Fibroblast of skin of right quadriceps (primary cell): ENCODE results near the gene FAM13A.
"Not testable (repeated sequence)": the region's sequence is repeated elsewhere in the genome, so short reads cannot be mapped to it uniquely, and the experiment has no call there.

ENCODE experiments used
- DNase-seq: peaks from one replicate; pipeline ENCODE4 v3.0.0-alpha.2; 2013

The FAM13A gene

DNA sequence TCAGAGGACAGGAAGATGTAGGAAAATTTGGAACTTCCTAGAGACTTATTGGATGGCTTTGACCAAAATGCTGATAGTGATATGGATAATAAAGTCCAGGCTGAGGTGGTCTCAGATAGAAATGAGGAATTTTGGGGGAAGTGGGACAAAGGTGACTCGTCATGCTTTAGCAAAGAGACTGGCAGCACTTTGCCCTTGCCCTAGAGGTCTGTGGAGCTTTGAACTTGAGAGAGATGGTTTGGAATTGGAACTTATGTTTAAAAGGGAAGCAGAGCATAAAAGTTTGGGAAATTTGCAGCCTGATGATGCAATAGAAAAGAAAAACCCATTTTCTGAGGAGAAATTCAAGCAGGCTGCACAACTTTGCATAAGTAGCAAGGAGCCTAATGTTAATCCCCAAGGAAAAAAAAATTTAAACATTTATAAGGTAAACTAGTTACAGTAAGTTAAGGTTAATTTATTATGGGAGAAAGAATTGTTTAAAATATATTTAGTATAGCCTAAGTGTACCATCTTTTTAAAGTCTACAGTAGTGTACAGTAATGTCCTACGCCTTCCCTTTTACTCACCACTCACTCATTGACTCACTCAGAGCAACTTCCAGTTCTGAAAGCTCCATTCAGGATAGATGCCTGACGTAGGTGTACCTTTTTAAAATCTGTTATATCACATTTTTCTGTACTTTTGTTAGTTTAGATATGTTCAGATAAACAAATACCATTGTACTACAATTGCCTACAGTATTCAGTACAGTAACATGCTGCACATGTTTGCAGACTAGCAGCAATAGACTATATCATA lies 101.2 kb downstream of the FAM13A start:
- no peak for DNase-seq

DNA sequence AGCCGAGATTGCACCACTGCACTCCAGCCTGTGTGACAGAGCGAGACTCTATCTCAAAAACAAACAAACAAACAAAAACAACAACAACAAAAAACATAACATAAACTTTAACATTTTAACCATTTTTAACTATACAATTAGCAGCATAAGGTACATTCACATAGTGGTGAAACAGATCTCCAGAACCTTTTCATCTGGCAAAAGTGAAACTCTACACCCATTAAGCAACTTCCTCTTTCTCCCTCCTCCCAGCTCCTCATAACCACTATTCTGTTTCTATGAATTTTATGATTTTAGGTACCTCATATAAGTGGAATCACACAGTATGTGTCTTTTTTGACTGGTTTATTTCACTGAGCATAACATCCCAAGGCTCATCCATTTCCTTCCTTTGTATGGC lies 103.6 kb downstream of the FAM13A start:
- no peak for DNase-seq

DNA sequence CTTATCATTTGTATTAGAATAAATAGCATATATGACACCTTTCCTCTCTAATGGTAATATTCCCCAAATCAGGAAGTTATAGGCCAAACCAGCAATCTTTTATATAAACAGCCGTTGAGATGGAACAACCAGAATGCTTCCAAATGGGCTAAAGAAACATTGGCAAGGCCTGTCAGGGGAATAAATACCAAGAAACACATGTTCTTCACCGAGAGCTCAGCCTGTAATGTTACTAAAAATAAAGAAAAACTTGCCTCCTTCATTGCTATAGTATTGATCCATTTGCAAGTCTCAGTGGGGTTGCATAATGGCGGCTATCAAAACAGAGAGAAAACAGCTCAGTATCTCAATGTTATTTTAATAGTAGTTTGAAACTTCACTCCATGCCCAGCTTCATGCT lies 104.9 kb downstream of the FAM13A start:
- DNase-seq: no peak

DNA sequence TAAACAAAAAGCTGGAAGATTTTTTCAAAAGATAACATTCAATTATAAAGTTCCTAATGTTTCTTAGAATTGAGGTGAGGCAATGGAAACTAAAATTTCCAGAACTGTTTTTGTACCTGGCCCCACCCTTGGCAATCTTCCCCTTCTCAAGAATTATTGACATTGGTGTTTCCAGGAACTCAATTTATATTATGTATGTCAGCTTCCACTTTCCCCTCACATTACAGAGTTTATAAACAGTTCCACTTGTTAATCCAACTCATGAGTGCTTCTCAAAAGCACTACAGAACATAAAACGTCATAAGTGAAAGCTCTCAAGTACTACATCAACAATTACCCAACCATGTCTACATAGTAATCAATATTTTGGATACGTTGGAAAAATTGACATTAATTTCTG lies 107.4 kb downstream of the FAM13A start:
- no peak for DNase-seq

DNA sequence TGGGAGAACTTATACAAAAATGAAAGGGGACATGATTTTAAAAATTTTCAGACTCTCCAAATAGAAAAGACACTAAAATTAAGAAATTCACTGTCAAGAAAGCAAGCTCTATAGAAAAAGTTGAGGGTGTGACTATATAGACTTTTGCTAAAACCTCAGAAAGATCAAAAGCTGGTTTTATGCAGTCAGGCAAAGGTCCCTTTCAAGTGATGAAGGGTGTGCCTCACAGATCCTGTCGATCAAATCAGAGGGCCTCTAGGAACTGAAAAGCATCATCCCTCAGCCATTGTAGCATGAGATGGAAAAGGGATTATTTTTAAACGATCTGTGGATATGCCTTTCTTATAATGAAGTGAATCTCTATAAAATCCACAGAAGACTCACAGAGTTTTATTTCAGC lies 116.5 kb downstream of the FAM13A start:
- DNase-seq: no peak

DNA sequence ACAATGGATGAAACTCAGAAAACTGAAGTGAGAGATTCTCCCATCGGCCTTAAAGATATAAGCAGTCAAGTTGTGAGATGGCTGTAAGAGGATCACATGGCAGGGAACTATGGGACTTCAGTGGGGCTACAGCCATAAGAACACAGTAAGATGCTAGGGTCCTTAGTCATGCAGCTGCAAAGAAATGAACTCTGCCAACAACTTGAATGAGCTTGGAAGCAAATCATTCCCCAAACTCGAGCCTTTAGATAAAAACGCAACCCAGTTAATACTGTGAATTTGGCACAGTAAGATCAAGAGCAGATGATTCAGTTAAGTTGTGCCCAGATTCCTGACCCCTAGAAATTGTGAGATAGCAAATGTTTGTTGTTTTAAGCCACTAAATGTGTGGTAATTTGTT lies 117.3 kb downstream of the FAM13A start:
- peak; percentile 31 for DNase-seq

DNA sequence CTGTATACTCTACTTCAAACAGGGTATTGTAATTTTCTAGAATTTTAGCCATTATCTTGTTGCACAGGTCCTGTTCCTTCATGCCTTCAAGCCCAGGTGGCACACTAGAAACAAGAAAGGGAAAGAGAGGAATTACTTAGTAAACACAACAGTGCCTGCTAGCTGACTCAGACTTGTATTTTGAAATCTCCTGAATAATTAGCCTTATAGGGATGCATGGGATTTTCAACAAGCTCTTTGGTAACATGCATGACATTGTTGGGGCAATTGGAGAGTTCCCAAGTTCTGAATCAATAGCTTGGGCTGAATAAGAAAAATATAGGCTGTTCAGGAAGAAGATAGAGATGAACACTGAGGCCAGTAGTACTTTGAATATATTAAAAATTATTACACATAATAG lies 118.8 kb downstream of the FAM13A start:
- DNase-seq: peak; percentile 91

DNA sequence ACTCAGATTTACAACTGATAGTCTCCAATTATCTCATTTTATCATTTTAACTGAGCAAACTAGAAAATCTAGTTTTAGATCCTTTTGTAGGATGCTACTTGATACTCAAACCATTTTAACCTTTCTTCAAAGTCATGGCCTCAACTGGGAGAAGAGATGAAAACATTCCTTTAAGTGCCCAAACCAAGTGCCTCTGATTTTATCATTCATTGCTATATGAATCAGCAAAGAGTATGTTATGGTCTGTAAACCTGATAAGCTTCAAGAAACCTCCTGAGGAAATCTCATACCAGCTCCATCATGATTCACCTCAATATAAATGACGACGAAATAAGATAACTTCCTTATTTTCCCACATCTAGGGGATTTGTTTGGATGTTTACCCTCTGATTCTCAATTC lies 119.9 kb downstream of the FAM13A start:
- DNase-seq: peak; percentile 26

DNA sequence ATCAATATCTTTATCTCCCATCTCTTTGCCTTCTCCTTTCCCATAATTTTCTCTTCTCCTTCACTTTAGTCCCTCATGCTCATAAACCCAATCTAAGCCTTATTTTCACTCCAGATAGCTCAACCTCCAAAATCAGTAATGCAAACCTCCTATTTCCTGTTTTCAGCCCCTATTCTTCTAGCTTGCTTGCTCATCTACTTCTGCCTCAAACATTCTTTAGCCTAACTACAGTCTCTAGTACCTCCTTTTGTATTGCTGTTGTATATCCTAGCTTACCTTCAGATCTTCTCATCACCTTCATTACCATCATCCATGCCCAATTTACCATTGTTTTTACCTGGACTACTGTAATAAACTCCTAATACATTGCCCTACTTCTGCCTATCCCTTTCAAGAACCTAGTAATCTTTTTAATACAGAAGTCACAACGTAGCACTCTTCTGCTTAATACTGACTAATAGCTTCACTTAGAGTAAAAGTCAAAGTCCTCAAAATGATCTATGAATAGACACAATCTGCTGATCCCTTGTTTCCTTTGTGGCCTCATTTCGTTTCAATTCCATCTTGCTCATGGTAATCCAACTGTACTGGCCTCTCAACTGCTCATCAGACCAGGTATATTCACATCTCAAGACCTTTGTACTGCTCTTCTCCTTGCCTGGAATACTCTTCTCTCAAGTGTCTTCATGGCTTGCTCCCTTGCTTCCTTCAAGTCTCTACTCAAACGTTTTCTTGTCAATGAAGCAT lies 123.4 kb downstream of the FAM13A start:
- no peak for DNase-seq

DNA sequence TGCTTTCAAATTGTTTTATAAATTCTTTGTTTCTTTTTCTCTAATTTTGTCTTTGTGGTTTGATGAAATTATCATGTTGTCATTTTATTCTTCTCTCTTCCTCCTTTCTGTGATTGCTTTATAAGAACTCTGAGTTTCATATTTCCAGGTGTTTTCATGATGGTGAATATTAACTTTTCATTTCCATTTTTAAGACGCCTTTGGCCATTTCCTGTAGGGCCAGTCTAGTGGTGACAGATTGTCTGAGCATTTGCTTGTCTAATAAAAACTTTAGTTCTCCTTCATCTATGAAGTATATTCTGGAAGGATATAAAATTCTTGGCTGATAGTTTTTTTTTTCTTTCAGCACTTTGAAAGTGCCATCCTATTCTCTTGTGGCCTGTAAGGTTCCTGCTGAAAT lies 128.1 kb downstream of the FAM13A start:
- no peak for DNase-seq

DNA sequence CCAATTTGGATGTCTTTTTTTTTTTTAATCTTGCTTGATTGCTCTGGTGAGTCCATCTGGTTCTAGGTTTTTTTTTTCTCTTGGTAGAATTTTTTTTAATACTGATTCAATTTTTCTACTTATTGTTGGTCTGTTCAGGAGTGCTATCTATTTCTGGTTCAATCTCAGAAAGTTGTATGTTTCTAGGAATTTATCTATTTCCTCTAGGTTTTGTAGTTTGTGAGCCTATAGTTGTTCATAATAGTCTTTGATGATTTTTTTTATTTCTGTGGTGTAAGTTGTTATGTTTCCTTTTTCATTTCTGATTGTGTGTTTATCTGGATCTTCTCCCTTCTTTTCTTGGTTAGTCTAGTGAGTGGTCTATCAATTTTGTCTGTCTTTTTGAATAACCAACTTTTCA lies 129.6 kb downstream of the FAM13A start:
- DNase-seq: no peak

DNA sequence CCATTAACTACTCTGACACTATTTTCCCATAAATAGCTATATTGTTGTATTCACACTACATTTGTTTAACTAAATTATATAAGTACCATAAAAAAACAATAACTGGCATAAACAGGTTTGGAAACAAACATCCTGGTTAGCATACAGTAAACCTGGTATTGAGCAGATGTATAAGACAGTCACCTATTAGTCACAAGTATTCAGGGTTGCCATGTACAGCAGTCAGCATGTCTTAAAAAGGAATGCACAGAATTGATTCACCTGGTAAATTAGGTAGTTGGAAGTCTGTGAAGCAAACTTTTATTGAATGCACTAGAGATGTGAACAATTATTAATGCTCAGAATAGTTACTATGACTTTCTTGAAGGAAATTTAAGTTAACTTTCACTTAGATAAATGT lies 137.9 kb downstream of the FAM13A start:
- DNase-seq: no peak

DNA sequence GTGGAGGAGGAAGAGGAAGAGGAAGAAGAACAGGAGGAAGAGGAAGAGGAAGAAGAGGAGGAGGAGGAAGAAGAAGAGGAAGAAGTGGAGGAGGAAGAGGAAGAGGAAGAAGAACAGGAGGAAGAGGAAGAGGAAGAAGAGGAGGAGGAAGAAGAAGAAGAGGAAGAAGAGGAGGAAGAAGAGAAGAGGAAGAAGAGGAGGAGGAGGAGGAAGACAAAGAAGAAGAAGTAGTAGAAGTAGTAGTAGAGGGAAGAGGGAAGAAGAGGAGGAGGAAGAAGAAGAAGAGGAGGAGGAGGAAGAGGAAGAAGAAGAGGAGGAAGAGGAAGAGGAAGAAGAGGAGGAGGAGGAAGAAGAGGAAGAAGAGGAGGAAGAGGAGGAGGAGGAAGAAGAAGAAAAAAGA lies 143.8 kb downstream of the FAM13A start:
- DNase-seq: not testable (repeated sequence)

DNA sequence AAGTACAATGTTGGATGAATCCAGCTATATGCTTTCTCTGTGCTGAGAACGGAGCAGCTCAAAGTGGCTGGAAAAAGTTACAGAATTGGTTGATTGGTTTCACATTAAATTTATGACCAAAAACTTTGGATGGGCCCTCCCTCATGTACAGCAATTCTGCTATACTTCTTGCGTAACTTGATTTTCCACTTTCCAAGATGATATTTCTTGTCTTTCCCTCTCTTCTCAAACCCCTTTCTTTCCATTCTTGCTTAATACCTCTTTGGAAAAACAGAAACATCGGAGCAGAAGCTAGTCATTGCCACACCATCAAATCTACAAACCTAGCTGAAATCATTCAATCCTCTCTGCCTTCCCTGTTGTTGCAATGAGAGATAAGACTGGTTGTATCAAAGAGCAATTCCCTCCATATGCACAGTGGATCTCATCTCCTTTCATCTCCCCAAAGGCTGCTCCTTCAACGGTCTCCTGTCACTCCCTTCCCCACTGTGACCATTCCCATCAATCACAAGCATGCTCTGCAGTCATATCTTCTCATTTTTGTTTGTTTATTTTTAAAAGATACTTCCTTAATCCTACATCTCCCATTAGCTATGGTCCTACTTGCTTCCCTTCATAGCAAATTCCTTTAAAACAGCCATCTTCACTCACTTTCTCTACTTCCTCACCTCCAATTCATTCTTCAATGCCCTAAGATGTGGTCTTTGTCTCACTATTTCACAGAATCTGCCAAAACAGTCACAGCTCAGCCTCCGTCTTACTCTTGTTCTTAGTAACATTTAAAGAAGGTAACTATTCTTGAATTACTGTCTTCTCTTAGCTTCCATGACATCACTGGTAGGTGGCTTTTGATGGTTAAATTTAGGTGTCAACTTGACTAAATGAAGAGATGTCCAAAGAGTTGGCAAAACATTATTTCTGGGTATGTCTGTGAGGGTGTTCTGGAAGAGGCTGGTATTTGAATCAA lies 145.5 kb downstream of the FAM13A start:
- no peak for DNase-seq

DNA sequence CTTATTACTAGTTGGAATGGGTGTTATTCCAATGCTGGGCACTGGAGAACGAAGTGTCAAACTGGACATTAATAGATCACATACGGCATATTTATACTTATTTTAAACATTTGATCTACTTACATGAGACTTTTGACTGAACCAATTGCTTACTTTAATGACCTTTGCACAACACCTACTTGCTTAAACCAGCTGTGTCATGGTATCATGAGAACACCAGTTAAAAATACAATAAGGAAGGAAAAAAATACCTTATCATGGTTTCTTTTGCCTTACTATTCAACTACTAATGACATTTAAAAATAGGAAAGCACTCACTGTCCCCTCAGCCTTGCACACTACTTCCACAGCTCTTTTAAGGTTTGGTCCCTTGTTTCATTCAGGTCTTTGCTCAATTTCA lies 146.9 kb downstream of the FAM13A start:
- DNase-seq: no peak

DNA sequence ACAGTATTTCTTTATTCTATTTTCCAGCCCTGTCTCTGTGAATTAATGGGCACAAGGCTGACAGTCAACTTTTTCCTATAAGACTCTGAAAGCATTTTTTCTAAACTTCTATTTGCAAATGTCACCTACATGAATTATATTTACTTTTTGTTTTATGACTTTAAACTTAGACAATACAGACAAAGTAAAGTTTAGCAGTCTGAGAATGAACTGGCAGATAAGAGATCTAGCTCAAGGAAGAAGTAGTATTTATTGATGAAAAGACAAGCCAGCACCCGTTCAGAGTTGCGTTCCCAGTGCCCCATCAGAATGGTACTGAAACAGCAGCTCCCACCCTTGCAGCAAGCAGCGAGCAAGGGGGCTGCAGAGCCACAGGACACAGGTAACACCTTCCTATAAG lies 148.5 kb downstream of the FAM13A start:
- no peak for DNase-seq

DNA sequence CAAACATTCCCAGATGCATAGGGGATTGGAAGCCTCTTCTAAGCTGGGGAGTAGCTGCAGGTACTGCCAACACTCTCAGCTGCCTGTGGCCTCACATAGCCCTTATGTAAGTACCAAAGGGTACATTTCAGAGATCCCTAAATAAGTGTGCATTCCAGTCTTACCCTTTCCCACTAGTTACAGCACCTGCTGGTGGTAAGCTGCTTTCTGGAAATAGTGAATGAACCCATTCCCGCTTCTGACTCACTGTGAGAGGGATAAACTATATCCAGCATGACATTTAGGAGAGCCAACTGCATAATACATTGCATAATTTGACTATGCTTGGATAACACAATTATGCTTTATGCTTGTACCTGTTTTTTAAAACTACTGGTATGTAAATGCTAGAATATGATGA lies 149.0 kb downstream of the FAM13A start:
- DNase-seq: no peak

DNA sequence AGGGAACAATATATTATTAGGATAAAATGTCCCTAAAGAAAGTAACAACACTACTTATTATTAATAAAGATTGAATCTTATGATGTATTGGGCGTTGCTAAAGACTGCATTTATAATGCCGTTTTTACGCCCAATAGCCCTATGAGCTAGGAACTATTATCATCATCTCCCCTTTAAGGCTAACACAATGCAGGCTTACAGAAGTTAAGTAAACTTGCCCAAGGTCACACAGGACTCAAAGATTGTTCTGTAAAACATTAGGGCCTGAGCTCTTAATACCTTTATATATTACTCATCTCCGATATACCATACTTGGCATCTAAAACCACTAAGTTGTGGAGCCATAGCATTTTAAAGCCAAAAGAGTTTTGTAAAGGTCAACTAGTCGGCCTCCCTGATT lies 149.5 kb downstream of the FAM13A start:
- DNase-seq: no peak

DNA sequence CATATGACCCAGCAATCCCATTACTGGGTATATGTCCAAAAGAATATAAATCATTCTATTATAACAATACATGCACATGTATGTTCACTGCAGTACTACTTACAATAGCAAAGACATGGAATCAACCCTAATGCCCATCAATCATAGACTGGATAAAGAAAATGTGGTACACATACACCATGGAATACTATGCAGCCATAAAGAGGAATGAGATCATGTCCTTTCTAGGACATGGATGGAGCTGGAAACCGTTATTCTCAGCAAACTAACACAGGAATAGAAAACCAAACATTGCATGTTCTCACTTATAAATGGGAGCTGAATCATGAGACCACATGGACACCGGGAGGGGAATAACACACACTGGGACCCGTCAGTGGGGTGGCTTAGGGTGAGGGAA lies 152.7 kb downstream of the FAM13A start:
- not testable (repeated sequence) for DNase-seq

DNA sequence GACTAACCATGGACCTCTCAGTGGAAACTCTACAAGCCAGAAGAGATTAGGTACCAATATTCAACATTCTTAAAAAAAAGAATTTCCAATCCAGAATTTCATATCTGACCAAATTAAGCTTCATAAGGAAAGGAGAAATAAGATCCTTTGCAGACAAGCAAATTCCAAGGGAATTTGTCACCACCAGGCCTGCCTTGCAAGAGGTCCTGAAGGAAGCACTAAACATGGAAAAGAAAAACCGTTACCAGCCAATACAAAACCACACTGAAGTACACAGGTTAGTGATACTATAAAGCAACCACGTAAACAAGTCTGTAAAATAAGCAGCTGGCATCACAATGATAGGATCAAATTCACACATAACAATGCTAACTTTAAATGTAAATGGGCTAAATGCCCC lies 156.6 kb downstream of the FAM13A start:
- DNase-seq: peak; percentile 63

DNA sequence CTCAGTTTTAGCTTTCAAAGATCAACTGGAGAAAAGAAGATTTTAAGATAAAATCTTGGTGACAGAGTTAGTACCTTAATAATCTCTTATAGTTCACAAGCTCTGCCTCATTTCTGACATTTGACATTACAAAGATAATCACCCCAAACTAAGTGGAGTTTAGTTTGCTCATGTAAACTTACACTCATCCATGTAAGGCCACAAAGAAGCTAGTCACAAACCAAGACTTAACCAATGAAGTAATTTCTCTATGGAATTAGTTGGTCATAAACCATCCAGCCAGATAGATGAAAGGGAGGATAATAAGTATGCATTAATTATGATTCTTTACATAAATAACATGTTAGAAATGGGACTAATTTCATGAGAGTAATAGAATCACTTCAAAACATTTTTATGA lies 159.2 kb downstream of the FAM13A start:
- DNase-seq: no peak

DNA sequence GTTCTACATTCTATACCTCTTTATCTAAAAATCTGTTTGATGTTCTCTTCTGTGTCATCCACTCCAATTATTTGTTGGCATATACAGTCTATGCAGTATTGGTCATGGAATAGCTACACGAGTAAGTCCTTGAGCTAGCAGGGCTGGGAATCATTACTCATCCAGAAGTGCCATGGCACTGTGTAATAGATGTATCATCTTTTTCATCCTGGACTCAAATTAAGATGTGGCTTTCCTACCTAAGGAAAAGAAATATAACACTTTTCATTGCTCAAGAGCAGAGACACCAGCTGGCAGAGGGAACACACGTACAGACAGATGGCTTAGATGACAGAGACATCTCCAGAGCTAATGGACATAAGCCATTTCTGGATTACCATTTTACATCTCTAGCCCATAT lies 159.8 kb downstream of the FAM13A start:
- no peak for DNase-seq

DNA sequence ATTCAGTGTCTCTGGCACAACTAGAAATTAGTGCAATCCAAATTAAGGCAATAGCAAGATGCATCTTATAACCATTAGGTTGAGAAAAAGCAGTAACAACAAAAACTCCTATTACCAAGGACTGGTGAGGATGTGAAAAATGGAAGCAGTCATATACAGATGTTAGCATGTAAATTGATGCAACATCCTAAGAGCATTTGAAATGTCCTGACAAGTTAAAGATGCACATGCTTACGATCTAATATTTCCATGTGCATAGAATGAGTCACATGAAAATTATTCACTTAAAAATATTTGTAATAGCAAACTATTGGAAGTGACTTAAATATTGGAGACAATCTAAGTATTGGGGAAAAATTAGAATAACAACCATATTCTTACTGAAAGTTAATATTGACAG lies 163.0 kb downstream of the FAM13A start:
- peak; percentile 29 for DNase-seq
